ENCODE measurements around the gene TMEM72.

The TMEM72 gene

DNA sequence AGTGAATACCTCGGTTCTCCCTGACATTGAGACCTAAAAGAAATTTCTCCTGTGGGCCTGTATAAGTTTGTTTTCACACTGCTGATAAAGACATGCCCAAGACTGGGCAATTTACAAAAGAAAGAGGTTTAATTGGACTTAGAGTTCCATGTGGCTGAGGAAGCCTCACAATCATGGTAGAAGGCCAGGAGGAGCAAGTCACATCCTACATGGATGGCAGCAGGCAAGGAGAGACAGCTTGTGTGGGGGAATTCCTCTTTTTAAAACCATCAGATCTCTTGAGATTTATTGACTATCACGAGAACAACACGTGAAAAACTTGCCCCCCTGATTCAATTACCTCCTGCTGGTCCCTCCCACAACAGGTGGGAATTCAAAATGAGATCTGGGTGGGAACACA is 6.7 kb downstream of the TMEM72 start:
- H3K4me2 ChIP-seq (ENCODE audit: low read depth, low read length, poor library complexity, severe bottlenecking): no peak overlapping the region
- no peaks in the 10 kb centered on the region for H3K9me3 ChIP-seq (ENCODE audit: insufficient read depth, low read length)
- H3K4me3 ChIP-seq (ENCODE audit: insufficient read depth, low read length, poor library complexity, severe bottlenecking): no peak overlapping the region
- H4K20me1 ChIP-seq (ENCODE audit: low read depth, low read length): no peaks in the 10 kb centered on the region
- H3K9ac ChIP-seq (ENCODE audit: low read length): no peak overlapping the region
- H3K27me3 ChIP-seq (ENCODE audit: low read length): no peaks in the 10 kb centered on the region
- H3K79me2 ChIP-seq (ENCODE audit: insufficient read depth, low read length): no peaks in the 10 kb centered on the region
- H3K36me3 ChIP-seq (ENCODE audit: low read length): no peaks in the 10 kb centered on the region
- TF ChIP-seq, protein P1, sequence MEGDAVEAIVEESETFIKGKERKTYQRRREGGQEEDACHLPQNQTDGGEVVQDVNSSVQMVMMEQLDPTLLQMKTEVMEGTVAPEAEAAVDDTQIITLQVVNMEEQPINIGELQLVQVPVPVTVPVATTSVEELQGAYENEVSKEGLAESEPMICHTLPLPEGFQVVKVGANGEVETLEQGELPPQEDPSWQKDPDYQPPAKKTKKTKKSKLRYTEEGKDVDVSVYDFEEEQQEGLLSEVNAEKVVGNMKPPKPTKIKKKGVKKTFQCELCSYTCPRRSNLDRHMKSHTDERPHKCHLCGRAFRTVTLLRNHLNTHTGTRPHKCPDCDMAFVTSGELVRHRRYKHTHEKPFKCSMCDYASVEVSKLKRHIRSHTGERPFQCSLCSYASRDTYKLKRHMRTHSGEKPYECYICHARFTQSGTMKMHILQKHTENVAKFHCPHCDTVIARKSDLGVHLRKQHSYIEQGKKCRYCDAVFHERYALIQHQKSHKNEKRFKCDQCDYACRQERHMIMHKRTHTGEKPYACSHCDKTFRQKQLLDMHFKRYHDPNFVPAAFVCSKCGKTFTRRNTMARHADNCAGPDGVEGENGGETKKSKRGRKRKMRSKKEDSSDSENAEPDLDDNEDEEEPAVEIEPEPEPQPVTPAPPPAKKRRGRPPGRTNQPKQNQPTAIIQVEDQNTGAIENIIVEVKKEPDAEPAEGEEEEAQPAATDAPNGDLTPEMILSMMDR (IDR thresholded peaks at IDR 0.05; ENCODE audit: insufficient read depth, low read length, poor library complexity, severe bottlenecking): no peak
- no peak for TF ChIP-seq EZH2phosphoT487 (conservative IDR thresholded peaks at IDR 0.05; ENCODE audit: low read length)
- no peaks in the 10 kb centered on the region for H3F3A ChIP-seq (ENCODE audit: insufficient read depth)
- H3K9me2 ChIP-seq (replicated peaks; ENCODE audit: insufficient read depth, low read length): no peaks in the 10 kb centered on the region
- H3K27ac ChIP-seq (ENCODE audit: low read depth, low read length): no peak overlapping the region
- no peak overlapping the region for H2AFZ ChIP-seq (ENCODE audit: low read depth, low read length, severe bottlenecking)

DNA sequence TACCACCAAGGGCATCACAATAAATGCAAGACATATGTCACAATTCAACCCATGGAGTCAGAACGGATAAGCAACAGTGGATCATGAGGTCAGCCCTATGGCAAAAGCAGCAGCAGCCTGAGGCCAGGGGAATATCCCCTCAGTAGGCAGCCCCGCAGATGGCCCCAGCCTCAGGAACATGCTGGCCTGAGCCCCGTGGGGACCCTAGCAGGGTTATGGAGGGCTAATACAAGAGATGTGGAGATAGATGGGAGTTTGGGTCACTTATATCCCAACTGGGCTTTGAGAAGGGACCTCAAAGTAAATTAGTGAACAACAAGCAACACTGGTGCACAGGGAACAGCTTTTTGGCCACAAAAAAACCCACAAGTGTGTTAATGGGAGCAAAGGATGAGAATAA is 9.1 kb downstream of the TMEM72 start:
- no peaks in the 10 kb centered on the region for H3K9me3 ChIP-seq (ENCODE audit: insufficient read depth, low read length)
- no peak overlapping the region for H3K9ac ChIP-seq (ENCODE audit: low read length)
- H3K27me3 ChIP-seq (ENCODE audit: low read length): no peaks in the 10 kb centered on the region
- no peak overlapping the region for H3K27ac ChIP-seq (ENCODE audit: low read depth, low read length)
- H3K4me2 ChIP-seq (ENCODE audit: low read depth, low read length, poor library complexity, severe bottlenecking): no peak overlapping the region
- H3F3A ChIP-seq (ENCODE audit: insufficient read depth): no peaks in the 10 kb centered on the region
- TF ChIP-seq, protein P1 (IDR thresholded peaks at IDR 0.05; ENCODE audit: insufficient read depth, low read length, poor library complexity, severe bottlenecking): no peak
- TF ChIP-seq EZH2phosphoT487 (conservative IDR thresholded peaks at IDR 0.05; ENCODE audit: low read length): no peak
- H3K79me2 ChIP-seq (ENCODE audit: insufficient read depth, low read length): no peaks in the 10 kb centered on the region
- H3K9me2 ChIP-seq (replicated peaks; ENCODE audit: insufficient read depth, low read length): no peaks in the 10 kb centered on the region
- no peak overlapping the region for H3K4me3 ChIP-seq (ENCODE audit: insufficient read depth, low read length, poor library complexity, severe bottlenecking)
- H3K36me3 ChIP-seq (ENCODE audit: low read length): no peaks in the 10 kb centered on the region
- H2AFZ ChIP-seq (ENCODE audit: low read depth, low read length, severe bottlenecking): no peak overlapping the region
- no peaks in the 10 kb centered on the region for H4K20me1 ChIP-seq (ENCODE audit: low read depth, low read length)

DNA sequence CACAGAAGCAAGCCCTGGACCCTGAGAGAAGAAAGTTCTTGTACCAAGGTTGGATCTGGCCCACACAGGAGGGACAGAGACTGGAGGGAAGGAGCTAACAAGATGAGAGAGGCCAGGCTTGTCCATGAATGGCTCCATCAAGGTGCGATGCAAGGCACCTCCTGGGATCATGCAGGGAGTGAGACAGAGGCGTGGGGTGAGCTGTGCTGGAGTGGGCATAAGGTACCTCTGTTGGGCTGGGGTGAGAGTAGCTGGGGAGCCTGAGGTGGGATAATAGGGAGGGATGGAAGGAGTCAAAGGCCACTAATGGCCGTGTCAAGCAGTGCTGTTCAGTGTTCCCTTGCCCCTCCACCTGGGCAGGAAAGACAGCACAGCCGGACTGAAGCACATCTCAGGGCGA is 9.9 kb downstream of the TMEM72 start:
- no peaks in the 10 kb centered on the region for H3F3A ChIP-seq (ENCODE audit: insufficient read depth)
- no peaks in the 10 kb centered on the region for H3K9me2 ChIP-seq (replicated peaks; ENCODE audit: insufficient read depth, low read length)
- no peak overlapping the region for H3K4me2 ChIP-seq (ENCODE audit: low read depth, low read length, poor library complexity, severe bottlenecking)
- no peak overlapping the region for H2AFZ ChIP-seq (ENCODE audit: low read depth, low read length, severe bottlenecking)
- H3K79me2 ChIP-seq (ENCODE audit: insufficient read depth, low read length): no peaks in the 10 kb centered on the region
- H3K4me3 ChIP-seq (ENCODE audit: insufficient read depth, low read length, poor library complexity, severe bottlenecking): no peak overlapping the region
- no peaks in the 10 kb centered on the region for H3K9me3 ChIP-seq (ENCODE audit: insufficient read depth, low read length)
- no peaks in the 10 kb centered on the region for H3K36me3 ChIP-seq (ENCODE audit: low read length)
- H3K27ac ChIP-seq (ENCODE audit: low read depth, low read length): no peak overlapping the region
- no peak overlapping the region for H3K9ac ChIP-seq (ENCODE audit: low read length)
- H4K20me1 ChIP-seq (ENCODE audit: low read depth, low read length): no peaks in the 10 kb centered on the region
- H3K27me3 ChIP-seq (ENCODE audit: low read length): no peaks in the 10 kb centered on the region
- TF ChIP-seq EZH2phosphoT487 (conservative IDR thresholded peaks at IDR 0.05; ENCODE audit: low read length): no peak
- TF ChIP-seq, protein P1 (IDR thresholded peaks at IDR 0.05; ENCODE audit: insufficient read depth, low read length, poor library complexity, severe bottlenecking): no peak

Data from SU-DHL-6 (cell line).